ENCODE measurements around the gene TENM4.

Gene TENM4

DNA sequence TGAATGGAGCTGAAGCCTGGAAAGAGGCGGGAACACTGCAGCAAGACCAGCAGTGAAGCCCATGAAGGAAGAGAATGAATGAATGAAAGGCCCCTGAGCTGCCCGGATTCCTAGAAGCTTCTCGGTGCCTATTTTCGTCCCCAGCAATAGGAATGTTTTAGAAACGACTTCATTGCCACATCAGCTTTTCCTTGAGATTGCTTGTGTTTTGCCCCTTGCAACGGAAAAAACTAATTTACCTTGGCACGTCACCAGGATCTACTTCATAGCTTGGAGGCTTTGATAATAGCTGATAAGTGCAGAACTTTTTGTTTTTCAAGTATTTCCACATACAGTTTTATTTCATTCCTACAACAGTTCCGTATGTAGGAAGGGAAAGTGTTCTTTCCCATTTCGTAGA lies 617.2 kb downstream of the TENM4 start:
- Mint-ChIP-seq H3K4me1 (no peaks in the 10 kb centered on the region), H3K4me3 (no peak overlapping the region), H3K36me3 (no peaks in the 10 kb centered on the region), H3K27me3 (no peaks in the 10 kb centered on the region), H3K9me3 (no peaks in the 10 kb centered on the region), H3K27ac (no peak overlapping the region)

DNA sequence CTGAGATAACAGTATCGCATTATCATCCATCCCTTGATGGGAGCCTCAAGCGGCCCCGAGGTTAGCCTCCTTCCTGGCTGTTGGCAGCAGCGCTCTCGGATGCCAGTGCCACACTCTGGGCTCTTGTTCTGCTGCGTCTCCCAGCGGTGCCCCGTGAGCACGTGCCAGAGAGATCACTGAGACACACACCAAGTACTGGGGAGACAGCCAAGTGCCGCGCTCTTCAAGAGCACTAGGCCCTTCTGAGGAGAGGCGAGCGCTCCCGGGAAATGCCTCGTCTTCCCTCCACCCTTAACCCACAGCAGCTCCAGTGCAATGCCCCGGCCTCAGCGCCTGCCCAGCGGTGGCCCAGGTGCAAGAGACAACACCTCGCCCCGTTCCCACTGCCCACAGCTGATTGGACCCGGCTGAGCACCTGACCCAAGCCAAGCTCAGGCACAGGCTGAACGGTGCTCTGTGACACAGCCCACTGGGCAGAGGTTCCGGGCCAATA lies 617.9 kb downstream of the TENM4 start:
- Mint-ChIP-seq H3K9me3 (no peaks in the 10 kb centered on the region), H3K27me3 (no peaks in the 10 kb centered on the region), H3K27ac (no peak overlapping the region), H3K4me1 (no peaks in the 10 kb centered on the region), H3K36me3 (no peaks in the 10 kb centered on the region), H3K4me3 (no peak overlapping the region)

DNA sequence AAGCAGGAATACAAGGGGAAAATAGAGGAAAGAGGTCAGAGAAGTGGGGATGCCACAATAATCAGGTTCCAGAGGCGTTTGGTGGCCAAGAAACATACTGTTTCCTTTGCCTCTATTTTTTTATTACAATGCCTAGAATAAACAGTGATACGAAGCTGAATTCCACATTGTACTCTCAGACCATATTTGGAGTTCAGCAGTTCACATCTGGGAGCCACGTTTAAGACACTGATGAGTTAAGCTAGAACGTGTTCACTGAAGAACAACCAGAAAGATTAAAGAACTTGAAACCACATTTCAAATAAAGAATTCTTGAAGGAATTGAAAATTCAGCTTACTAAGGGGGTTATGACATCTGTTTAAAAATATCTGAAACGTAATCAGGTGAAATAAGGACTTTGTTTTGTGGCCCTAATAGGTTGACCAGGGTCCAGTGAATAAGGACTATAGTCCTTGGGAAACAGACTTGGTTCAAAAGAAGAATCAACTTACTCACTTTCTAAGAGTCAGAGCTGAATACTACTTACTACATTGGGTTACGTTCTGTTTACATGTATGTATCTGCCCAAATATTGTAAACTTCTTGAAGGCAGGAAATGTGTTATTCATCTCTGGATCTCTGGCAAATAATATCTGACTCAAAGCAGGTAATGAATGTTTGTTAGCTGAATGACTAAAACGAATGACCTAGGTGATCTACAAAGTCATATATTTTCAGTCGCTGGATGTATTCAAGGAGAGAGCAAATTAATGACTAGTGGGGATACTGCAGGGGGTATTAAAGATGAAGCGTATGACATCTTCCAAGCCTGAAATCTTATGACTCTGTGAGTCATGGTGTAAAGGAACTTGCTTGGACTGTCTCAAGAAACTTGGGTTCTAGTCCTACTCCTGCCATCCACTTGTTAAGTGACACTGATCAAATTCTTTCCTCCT lies 619.2 kb downstream of the TENM4 start:
- H3K4me1 Mint-ChIP-seq, result no peaks in the 10 kb centered on the region
- no peak overlapping the region for H3K27ac Mint-ChIP-seq
- no peaks in the 10 kb centered on the region for H3K36me3 Mint-ChIP-seq
- no peaks in the 10 kb centered on the region for H3K9me3 Mint-ChIP-seq
- no peaks in the 10 kb centered on the region for H3K27me3 Mint-ChIP-seq
- H3K4me3 Mint-ChIP-seq, result no peak overlapping the region

DNA sequence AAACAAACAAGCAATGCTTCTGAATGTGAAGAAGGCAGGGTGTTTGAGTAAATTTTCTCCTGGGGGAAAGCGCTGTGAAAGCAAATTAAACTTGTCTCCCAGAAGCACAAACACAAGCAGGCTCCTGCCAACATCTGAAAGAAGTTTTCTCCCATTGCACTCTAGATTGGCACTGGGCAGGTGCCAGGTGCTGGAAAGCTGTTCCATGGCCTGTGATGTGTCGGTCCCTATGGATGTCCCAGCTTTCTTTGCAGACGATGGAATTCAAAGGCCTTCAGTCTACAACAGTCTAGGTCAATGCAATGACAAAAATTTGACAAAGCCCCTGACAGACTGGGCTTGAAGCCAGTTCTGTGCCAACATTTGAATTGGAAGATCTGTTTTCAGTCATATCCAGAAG lies 620.1 kb downstream of the TENM4 start:
- Mint-ChIP-seq H3K36me3 (no peaks in the 10 kb centered on the region), H3K27me3 (no peaks in the 10 kb centered on the region), H3K4me3 (no peak overlapping the region), H3K9me3 (no peaks in the 10 kb centered on the region), H3K27ac (no peak overlapping the region), H3K4me1 (no peaks in the 10 kb centered on the region)

DNA sequence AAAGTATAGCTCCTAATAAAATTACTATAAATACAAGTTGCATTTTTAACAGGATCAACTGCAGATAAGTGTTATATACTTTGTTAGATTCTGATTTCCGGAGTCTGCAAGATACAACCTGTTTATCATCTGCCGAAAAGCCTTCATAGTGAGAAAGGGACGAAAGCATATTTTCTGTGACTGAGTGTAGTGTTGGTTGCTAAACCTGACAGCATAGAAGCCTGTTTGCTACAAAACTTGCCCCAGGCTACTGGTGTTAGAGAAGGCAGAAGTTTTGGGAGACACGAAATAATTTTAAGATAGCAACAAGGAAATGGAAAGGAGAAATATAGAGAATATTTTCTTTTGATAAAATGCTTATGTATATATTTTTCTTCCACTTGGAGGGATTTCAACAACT lies 622.6 kb downstream of the TENM4 start:
- Mint-ChIP-seq H3K4me1 (no peaks in the 10 kb centered on the region), H3K27me3 (peaks cover 2% of the 10 kb centered on the region), H3K4me3 (no peak overlapping the region), H3K9me3 (no peaks in the 10 kb centered on the region), H3K36me3 (no peaks in the 10 kb centered on the region), H3K27ac (no peak overlapping the region)

DNA sequence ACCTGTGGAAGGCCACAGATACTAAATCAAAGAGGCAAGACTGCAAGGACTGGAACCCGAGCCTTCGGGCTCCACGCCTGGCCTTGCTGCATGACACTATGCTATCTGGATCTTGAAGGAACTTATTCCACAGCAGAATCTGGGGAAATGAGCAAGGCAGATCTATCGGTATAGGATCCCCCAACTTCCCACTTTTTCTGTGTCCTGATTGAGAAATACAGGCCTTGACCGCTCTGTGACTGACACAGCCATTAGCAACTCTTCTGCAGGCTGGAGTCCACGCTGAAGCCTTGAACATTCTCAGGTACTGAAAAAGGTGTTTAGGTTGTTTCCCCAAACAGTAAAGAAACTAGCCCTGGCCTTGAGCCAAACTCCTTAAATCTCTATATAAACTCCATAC lies 625.0 kb downstream of the TENM4 start:
- Mint-ChIP-seq H3K36me3 (no peaks in the 10 kb centered on the region), H3K9me3 (no peaks in the 10 kb centered on the region), H3K4me3 (no peak overlapping the region), H3K27ac (no peak overlapping the region), H3K27me3 (peaks cover 2% of the 10 kb centered on the region), H3K4me1 (no peaks in the 10 kb centered on the region)

DNA sequence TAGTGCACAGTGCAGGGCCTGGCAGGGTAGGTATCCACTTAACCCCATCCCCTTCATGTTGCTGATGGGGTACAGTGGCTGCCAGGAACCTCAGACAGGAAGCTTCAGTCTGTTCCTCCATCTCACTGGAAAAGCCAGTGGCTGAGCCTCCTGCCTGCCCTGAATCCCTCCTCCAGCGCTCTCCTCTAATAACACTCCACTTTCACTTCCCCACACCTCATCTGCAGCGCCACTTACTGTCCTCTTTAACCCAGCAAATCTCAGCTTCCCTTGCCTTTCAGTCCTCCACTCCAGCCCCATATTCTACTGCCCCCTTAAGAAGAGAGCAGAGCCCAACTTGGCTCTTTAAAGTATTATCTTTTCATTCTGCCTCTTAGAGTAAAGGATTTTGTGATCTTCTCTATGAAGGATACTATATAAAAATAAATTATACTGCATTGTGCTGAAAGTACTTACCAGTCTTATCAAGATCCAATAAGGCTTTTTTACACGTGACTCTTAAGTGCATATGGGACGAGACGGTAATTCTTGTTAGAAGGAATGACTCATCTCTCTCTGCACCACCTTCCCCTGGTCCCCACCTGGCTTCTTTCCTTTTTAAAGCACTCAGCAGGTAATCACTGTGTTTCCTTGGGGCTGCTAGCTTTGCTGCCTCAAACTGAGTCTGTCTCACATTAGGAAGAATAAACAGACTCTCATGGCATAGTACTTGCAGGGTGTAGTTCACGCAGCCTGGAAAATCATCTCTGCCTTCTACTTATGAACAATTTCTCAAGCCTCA lies 628.1 kb downstream of the TENM4 start:
- no peaks in the 10 kb centered on the region for H3K4me1 Mint-ChIP-seq
- no peaks in the 10 kb centered on the region for H3K9me3 Mint-ChIP-seq
- no peak overlapping the region for H3K27ac Mint-ChIP-seq
- no peaks in the 10 kb centered on the region for H3K36me3 Mint-ChIP-seq
- H3K4me3 Mint-ChIP-seq, result no peak overlapping the region
- H3K27me3 Mint-ChIP-seq, result peaks cover 2% of the 10 kb centered on the region

DNA sequence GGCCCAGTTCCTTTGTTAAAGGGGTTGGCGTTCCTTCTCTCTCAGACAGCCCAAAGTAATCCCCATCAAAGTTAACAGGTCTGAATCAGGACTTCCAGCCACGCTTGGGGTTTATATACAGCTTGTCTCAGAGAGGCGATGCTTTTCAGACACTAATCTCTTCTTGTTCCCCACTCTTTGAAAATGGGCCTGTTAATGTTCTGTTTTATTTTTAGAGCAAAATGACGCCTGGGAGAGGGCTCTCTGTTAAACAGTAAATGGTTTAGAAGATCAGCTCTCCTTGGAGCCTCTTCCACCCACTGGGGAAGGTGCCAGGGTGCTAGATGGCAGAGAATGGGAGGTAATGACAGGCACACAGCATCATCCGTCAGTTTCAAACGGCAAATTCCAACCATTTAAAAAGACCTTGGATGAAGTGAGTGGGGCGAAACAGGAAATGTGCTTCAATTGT lies 630.2 kb downstream of the TENM4 start:
- peaks cover 2% of the 10 kb centered on the region for H3K27me3 Mint-ChIP-seq
- no peaks in the 10 kb centered on the region for H3K4me1 Mint-ChIP-seq
- no peak overlapping the region for H3K27ac Mint-ChIP-seq
- H3K9me3 Mint-ChIP-seq, result no peaks in the 10 kb centered on the region
- no peak overlapping the region for H3K4me3 Mint-ChIP-seq
- no peaks in the 10 kb centered on the region for H3K36me3 Mint-ChIP-seq

DNA sequence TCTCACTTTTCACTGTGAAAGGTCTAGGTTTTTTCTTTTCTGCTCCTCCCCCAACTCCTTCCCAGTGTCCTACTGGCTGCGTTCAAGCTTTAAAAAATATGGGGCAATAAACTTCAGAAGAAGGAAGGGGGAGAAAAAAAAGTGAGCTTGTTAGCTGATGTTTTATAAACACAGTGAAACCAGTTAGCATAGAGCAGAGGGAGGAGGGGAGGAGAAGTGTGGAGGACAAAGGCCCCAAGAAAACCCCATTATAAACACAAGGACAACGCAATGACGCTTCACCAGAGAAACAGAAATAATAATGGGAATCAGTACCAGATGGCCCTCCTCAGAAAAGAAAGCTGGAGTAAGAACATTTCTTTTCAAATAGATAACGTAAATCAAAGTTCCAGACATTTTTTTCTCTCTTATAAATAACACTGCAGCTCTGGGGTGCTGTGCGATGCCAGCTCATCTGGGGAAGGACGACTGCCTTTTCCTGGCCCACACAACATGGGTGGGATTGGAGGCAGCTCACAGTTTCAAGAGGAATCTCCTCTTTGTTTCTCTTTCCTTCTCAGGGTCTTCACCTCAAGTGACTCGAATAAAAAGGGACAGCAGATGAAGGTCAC lies 630.8 kb downstream of the TENM4 start:
- H3K36me3 Mint-ChIP-seq, result no peaks in the 10 kb centered on the region
- no peaks in the 10 kb centered on the region for H3K9me3 Mint-ChIP-seq
- peaks cover 2% of the 10 kb centered on the region for H3K27me3 Mint-ChIP-seq
- H3K4me1 Mint-ChIP-seq, result no peaks in the 10 kb centered on the region
- H3K27ac Mint-ChIP-seq, result no peak overlapping the region
- no peak overlapping the region for H3K4me3 Mint-ChIP-seq

DNA sequence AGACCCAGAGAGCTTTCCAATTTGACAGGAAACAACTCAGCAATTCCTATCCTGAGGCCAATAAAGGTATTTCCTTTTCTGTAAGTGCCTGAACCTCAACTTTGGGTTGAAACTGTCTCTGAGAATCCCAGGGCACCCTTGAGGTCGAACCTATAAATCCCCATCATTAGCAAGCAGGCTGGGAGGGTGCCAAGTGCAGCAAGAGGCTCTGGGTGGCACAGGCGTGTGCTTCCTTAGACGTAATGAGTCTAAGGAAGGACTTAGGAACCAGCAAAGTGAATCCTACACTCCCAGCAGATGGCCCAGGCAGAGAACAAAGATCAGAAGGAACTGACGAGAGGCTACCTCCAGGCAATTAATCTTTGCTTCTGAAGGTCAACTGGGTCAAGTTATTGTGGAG lies 631.9 kb downstream of the TENM4 start:
- H3K4me3 Mint-ChIP-seq, result no peak overlapping the region
- H3K36me3 Mint-ChIP-seq, result no peaks in the 10 kb centered on the region
- no peak overlapping the region for H3K27ac Mint-ChIP-seq
- H3K27me3 Mint-ChIP-seq, result peaks cover 2% of the 10 kb centered on the region
- no peaks in the 10 kb centered on the region for H3K9me3 Mint-ChIP-seq
- H3K4me1 Mint-ChIP-seq, result no peaks in the 10 kb centered on the region

DNA sequence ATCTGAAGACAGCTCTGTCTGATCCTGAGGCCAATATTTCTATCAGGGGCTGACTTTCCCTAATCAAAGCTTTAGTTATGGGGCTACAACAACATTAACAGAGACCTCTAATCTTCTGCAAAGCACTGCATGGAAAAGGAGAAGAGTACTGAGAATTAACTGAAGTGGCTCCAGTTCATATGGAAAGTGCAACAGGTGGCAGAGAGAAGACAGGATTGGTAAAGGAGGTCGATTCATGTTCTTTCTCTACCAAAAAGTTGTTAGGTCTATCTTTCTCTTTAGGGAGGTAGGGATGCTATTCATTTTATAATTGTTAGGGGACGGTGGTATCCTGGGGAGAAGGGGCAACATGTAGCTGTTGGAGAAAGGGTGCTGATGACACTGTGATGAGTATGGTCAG lies 633.5 kb downstream of the TENM4 start:
- Mint-ChIP-seq H3K4me3 (no peak overlapping the region), H3K9me3 (no peaks in the 10 kb centered on the region), H3K27me3 (no peaks in the 10 kb centered on the region), H3K4me1 (no peaks in the 10 kb centered on the region), H3K36me3 (no peaks in the 10 kb centered on the region), H3K27ac (no peak overlapping the region)

DNA sequence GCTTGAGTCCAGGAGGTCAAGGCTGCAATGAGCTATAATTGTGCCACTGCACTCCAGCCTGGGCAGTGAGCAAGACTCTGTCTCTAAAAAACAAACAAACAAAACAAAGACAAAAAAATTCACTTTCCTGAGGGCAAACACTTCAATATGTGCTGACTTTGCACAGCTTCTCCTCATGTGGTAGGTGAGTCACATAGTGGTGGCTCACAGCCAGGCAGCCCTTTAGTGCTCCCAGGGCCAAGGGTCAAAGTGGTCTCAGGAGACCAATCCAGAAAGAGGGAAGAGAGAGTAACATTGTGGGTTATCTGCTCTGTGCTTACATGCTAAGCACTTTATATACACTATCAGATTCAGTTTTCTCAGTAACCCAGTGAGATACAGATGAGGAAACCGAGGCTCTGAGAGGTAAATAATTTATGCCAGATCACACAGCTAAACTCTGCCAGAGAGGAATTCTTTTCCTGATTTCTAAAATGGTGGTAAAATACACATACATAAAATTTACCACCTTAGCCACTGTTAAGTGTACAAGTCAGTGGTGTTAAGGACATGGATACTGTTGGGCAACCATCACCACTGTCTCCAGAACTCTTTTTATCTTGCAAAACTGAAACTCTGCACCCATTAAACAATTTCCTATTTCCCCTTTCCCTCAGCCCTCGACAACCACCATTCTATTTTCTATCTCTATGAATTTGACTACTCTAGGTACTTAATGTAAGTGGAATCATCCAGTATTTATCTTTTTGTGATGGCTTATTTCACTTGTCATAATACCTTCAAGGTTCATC lies 634.4 kb downstream of the TENM4 start:
- no peaks in the 10 kb centered on the region for H3K36me3 Mint-ChIP-seq
- no peaks in the 10 kb centered on the region for H3K9me3 Mint-ChIP-seq
- H3K4me3 Mint-ChIP-seq, result no peak overlapping the region
- H3K27ac Mint-ChIP-seq, result no peak overlapping the region
- H3K27me3 Mint-ChIP-seq, result no peaks in the 10 kb centered on the region
- no peaks in the 10 kb centered on the region for H3K4me1 Mint-ChIP-seq

DNA sequence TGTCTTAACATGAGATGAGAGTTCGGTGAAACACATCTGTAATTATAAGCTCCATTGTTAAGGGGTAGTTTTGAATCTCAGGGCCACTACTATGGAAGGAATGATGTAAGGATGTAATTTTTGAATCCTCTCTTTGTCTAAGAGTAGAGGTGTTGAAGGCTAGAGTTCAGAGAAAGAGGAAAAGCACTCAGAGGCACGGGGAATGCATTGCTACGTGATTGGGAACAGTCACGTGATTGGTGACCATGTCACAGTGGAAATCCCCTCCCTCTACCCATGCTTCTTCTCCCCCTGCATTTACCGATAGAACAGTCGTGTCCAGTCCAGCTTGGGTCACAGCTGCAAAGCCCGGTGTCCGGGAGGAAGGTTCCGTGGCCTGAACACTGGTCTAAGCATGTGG lies 635.8 kb downstream of the TENM4 start:
- no peak overlapping the region for H3K4me3 Mint-ChIP-seq

DNA sequence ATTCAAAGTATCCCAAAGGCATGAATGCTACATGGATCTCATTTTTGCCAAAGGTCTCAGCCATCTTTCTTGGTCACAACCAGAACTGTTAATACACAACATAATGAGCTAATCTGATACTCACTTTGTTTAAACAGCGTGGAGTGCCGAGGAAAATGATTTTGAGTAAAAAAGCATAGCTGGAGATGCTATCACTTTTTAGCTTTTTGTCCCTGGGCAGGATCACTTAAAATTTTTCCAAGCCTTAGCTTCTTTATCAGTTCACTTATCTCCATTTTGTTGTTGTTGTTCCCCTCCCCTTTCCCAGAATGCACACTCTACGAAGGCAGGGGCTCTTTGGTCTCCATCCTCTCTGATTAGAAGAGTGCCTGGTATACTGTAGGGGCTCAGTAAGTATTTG lies 636.8 kb downstream of the TENM4 start:
- H3K36me3 Mint-ChIP-seq, result no peaks in the 10 kb centered on the region
- no peak overlapping the region for H3K27ac Mint-ChIP-seq
- no peaks in the 10 kb centered on the region for H3K9me3 Mint-ChIP-seq
- H3K4me3 Mint-ChIP-seq, result no peak overlapping the region
- H3K27me3 Mint-ChIP-seq, result no peaks in the 10 kb centered on the region
- no peaks in the 10 kb centered on the region for H3K4me1 Mint-ChIP-seq

More for the DNA sequence above, 635.8 kb downstream of the TENM4 start:
- H3K36me3 Mint-ChIP-seq, result no peaks in the 10 kb centered on the region
- H3K9me3 Mint-ChIP-seq, result no peaks in the 10 kb centered on the region
- H3K27ac Mint-ChIP-seq, result no peak overlapping the region
- no peaks in the 10 kb centered on the region for H3K27me3 Mint-ChIP-seq
- no peaks in the 10 kb centered on the region for H3K4me1 Mint-ChIP-seq

DNA sequence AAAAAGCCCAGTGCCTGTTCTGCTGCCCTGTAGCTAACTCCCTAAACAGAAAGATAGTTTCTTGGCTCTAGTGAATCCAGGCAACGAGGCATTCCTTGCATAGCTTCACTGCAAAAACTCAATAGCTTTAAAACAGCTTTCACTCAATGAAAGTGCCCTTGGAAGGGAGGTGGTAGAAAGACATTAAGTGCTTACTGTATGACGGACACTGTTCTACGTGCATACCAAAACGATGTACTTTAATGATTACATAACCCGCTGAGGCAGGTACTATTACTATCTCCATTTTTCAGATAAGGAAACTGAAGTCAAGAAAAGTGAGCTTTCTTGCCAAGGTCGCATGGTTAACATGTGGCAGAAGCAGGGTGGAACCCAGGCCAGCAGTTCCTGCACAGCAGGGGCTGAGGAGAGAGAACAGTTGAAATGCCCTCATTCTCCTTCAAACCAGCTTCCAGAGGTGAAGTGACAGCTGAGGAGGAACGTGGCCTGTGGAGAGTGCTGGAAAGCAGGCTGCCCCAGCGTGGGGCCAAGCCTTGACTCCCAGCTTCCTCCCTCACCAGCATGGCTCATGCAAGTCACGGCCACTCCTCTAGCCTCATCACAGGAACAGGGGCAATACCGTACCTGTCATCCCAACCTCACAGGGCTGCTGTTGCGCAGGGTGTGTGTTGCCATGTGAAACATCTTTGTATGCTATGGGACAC lies 638.6 kb downstream of the TENM4 start:
- Mint-ChIP-seq H3K4me1 (no peaks in the 10 kb centered on the region), H3K9me3 (no peaks in the 10 kb centered on the region)

More for the DNA sequence above, 638.6 kb downstream of the TENM4 start:
- Mint-ChIP-seq H3K27me3 (no peaks in the 10 kb centered on the region), H3K36me3 (no peaks in the 10 kb centered on the region), H3K4me3 (no peak overlapping the region), H3K27ac (no peak overlapping the region)
